ENCODE data around the gene ZNF343.

DNA sequence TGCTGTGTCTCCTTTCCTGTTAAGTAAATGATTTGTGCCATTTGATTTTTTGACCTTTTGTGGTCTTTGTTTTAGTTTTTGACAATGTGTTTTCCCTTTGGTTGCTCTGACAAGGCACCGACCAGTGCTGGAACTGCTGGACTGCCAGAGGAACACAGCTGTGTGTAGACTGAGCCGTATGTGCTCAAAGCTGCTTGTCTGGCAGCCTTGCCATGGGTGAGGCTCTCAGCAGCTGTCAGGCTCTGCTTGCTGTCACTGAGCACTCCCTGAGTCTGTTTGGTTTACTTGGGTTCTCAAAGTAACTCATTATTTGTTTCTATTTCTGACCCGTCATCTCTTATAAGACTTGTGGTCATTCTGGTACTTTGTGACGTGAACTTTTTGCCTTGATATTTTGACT lies 23.1 kb downstream of the ZNF343 start:
- TF ChIP-seq ZNF331 (CRISPR knock-in tag; IDR thresholded peaks at IDR 0.05; ENCODE audit: low read depth) = no peak
- TF ChIP-seq, protein P1, sequence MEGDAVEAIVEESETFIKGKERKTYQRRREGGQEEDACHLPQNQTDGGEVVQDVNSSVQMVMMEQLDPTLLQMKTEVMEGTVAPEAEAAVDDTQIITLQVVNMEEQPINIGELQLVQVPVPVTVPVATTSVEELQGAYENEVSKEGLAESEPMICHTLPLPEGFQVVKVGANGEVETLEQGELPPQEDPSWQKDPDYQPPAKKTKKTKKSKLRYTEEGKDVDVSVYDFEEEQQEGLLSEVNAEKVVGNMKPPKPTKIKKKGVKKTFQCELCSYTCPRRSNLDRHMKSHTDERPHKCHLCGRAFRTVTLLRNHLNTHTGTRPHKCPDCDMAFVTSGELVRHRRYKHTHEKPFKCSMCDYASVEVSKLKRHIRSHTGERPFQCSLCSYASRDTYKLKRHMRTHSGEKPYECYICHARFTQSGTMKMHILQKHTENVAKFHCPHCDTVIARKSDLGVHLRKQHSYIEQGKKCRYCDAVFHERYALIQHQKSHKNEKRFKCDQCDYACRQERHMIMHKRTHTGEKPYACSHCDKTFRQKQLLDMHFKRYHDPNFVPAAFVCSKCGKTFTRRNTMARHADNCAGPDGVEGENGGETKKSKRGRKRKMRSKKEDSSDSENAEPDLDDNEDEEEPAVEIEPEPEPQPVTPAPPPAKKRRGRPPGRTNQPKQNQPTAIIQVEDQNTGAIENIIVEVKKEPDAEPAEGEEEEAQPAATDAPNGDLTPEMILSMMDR (conservative IDR thresholded peaks at IDR 0.05; ENCODE audit: low read depth in 2 of 2) = no peak
- TF ChIP-seq, protein P2, sequence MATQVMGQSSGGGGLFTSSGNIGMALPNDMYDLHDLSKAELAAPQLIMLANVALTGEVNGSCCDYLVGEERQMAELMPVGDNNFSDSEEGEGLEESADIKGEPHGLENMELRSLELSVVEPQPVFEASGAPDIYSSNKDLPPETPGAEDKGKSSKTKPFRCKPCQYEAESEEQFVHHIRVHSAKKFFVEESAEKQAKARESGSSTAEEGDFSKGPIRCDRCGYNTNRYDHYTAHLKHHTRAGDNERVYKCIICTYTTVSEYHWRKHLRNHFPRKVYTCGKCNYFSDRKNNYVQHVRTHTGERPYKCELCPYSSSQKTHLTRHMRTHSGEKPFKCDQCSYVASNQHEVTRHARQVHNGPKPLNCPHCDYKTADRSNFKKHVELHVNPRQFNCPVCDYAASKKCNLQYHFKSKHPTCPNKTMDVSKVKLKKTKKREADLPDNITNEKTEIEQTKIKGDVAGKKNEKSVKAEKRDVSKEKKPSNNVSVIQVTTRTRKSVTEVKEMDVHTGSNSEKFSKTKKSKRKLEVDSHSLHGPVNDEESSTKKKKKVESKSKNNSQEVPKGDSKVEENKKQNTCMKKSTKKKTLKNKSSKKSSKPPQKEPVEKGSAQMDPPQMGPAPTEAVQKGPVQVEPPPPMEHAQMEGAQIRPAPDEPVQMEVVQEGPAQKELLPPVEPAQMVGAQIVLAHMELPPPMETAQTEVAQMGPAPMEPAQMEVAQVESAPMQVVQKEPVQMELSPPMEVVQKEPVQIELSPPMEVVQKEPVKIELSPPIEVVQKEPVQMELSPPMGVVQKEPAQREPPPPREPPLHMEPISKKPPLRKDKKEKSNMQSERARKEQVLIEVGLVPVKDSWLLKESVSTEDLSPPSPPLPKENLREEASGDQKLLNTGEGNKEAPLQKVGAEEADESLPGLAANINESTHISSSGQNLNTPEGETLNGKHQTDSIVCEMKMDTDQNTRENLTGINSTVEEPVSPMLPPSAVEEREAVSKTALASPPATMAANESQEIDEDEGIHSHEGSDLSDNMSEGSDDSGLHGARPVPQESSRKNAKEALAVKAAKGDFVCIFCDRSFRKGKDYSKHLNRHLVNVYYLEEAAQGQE (IDR thresholded peaks at IDR 0.05; ENCODE audit: unreplicated experiment) = no peak
- no peak for TF ChIP-seq EZH2phosphoT487 (IDR thresholded peaks at IDR 0.05; ENCODE audit: unreplicated experiment)
- no peak for TF ChIP-seq JUNB (IDR thresholded peaks at IDR 0.05; ENCODE audit: unreplicated experiment)
- TF ChIP-seq CREB1 (CRISPR knock-in tag; IDR thresholded peaks at IDR 0.05; ENCODE audit: low read depth) = no peak
- TF ChIP-seq EZH2 (IDR thresholded peaks at IDR 0.05; ENCODE audit: low read depth, unreplicated experiment) = no peak
- no peak for TF ChIP-seq POLR2AphosphoS5 (IDR thresholded peaks at IDR 0.05; ENCODE audit: low read depth)
